HUES64 (cell line): Measurements from ENCODE around the gene TDG.
"Not testable (repeated sequence)": the region's sequence is repeated elsewhere in the genome, so short reads cannot be mapped to it uniquely, and the experiment has no call there.

ENCODE experiments used
- H3K27ac ChIP-seq: 2 replicates; pipeline ENCODE4 v1.7.0; 2013; ENCODE audit warnings: low read depth, low read length, inconsistent platforms
- H3K27me3 ChIP-seq: 2 replicates; pipeline ENCODE4 v1.6.1; 2013; ENCODE audit warnings: mild to moderate bottlenecking, low read length; ENCODE audit not compliant: insufficient read depth
- H3K36me3 ChIP-seq: 2 replicates; pipeline ENCODE4 v1.6.1; 2013; ENCODE audit warnings: mild to moderate bottlenecking, low read length; ENCODE audit not compliant: insufficient read depth
- H3K4me1 ChIP-seq: 2 replicates; pipeline ENCODE4 v1.6.1; 2013; ENCODE audit warnings: mild to moderate bottlenecking, low read length, moderate library complexity; ENCODE audit not compliant: insufficient read depth
- H3K4me3 ChIP-seq: 2 replicates; pipeline ENCODE4 v1.5.1; 2013; ENCODE audit warnings: mild to moderate bottlenecking, low read length, moderate library complexity
- H3K9ac ChIP-seq: 2 replicates; pipeline ENCODE4 v1.6.1; 2013; ENCODE audit warnings: mild to moderate bottlenecking, low read depth, low read length
- H3K9me3 ChIP-seq: 2 replicates; pipeline ENCODE4 v1.6.1; 2013; ENCODE audit warnings: low read depth, low read length; ENCODE audit not compliant: insufficient read depth
- WGBS: fragments of 150-250, 120-280 bp; methylation state at CpG from one replicate; pipeline ENCODE4 v1.1.7; 2013; ENCODE audit warnings: missing lambda C conversion rate; 5-methylcytosine and 5-hydroxymethylcytosine counted together

The TDG gene

DNA sequence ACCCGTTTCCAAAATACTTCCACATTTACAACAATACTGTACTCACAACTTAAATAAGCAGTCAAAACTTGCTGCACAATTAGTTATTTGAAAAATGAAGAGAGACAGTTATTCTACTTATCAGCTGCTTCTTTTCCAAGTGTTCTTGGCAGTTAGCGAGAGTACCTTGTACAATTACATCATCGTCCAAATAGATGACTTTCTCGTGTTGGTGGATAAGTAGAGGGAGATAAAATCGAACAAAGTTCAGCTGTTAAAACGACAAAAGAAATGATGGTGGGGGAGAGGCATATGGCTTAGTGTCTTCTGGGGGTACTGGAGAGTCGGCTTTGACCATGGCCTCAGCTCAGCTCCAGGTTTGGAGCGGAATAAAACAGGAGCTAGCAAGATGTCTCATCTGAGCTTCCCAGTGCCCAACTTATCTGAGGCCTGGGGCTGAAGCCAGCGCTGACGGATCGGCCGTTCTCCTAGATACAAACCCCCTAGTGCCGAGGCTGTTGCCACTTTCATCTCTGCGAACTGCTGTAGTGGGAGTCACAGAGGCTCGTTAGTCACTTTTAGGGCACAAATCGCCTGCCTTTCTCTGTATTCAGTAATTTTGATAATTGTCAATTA lies 31.7 kb downstream of the TDG start:
- no peak overlapping the region for H3K4me3 ChIP-seq
- WGBS, result 93% methylated on average over 16 of the region's 16 CpGs
- H3K27ac ChIP-seq, result no peak overlapping the region
- H3K9ac ChIP-seq, result no peak overlapping the region
- H3K4me1 ChIP-seq, result no peaks in the 10 kb centered on the region
- no peaks in the 10 kb centered on the region for H3K9me3 ChIP-seq
- no peaks in the 10 kb centered on the region for H3K27me3 ChIP-seq
- H3K36me3 ChIP-seq, result no peaks in the 10 kb centered on the region

DNA sequence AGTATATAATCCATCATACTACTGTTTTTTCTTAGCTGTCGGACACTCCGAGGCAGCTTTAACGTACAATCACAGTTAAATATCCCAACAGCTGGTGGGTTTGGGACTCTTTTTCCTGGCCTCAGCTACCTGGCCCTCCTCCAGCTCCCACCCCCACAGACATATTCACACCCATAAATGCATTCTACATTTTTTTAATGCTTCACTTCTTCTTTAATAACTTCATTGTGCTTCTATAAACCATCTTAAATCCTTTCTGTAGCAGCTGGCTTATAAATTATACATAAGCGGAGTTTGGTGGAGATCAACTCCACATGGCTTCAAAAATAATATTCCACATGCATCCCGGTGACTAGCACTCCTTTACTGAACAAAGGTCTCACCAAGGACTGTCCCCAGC lies 33.3 kb downstream of the TDG start:
- H3K4me1 ChIP-seq, result no peaks in the 10 kb centered on the region
- H3K4me3 ChIP-seq, result no peak overlapping the region
- H3K36me3 ChIP-seq, result no peaks in the 10 kb centered on the region
- 94% methylated on average over 5 of the region's 5 CpGs for WGBS
- H3K9me3 ChIP-seq, result no peaks in the 10 kb centered on the region
- H3K9ac ChIP-seq, result no peak overlapping the region
- H3K27me3 ChIP-seq, result no peaks in the 10 kb centered on the region
- no peak overlapping the region for H3K27ac ChIP-seq

DNA sequence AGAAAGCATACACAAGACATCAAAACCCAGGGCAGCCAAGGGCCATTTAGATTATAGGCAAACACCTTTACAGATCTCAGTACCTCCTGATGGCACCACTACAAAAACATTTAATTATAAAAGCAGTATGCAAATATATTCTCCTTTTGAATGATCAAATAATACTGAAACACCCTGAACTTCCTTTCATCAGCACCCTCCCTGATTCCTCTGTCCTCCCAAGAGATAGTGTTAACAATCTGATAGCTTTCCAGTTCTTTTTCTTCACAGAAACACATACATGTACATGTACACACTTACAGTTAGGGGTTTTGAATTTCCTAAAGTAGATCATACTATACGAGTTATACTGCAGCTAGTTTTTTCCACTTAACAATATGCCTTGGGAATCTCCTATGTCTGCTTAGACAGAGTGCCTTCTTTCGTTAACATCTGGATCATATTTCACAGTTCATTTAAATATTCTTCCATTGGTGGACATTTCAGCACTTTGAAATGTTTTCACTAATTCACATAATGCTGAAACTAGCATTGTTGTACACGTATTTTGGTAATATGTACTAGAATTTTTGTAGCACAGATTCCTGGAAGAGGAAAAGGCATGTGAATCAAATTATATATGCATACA lies 35.2 kb downstream of the TDG start:
- H3K9ac ChIP-seq, result no peak overlapping the region
- WGBS, result 93% methylated on average over 3 of the region's 3 CpGs

DNA sequence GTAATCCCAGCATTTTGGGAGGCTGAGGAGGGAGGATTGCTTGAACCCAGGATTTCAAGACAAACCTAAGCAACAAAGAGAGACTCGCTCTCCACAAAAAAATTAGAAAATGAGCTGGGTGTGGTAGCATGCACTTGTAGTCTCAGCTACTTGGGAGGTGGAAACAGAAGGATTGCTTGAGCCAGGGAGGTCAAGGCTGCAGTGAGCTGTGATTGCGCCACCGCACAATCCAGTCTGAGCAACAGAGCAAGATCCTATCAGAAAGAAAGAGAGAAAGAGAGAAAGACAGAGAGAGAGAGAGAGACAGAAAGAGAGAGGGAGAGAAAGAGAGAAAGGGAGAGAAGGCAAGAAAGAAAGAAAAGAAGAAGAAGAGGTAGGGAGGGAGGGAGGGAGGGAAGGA lies 37.0 kb downstream of the TDG start:
- Histone ChIP-seq H3K9ac (no peak overlapping the region), H3K36me3 (no peaks in the 10 kb centered on the region), H3K9me3 (no peaks in the 10 kb centered on the region), H3K27ac (no peak overlapping the region), H3K4me1 (no peaks in the 10 kb centered on the region), H3K4me3 (no peak overlapping the region), H3K27me3 (no peaks in the 10 kb centered on the region)
- 96% methylated on average over 3 of the region's 3 CpGs for WGBS

More for the DNA sequence above, 35.2 kb downstream of the TDG start:
- Histone ChIP-seq H3K27me3 (no peaks in the 10 kb centered on the region), H3K36me3 (no peaks in the 10 kb centered on the region), H3K9me3 (no peaks in the 10 kb centered on the region), H3K4me1 (no peaks in the 10 kb centered on the region), H3K27ac (no peak overlapping the region), H3K4me3 (no peak overlapping the region)

DNA sequence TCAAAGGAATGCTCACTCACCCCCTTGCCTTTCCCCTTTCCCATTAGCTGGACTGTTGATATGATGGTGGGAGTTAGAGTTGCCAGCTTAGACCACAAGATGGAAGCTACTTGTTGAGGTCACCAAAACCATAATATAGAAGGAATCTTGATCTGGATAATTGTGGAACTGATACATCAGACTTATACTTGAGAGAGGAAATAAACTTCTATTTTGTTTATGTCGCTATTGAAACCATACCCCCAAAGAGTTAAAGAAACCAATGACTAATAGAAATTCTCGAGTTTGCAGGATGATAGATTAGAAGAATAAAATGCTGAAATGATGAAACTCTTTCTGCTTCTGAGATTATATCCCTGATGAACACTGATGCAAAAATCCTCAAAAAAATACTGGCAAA lies 37.9 kb downstream of the TDG start:
- H3K4me3 ChIP-seq, result no peak overlapping the region
- no peaks in the 10 kb centered on the region for H3K27me3 ChIP-seq
- H3K9ac ChIP-seq, result no peak overlapping the region
- no peaks in the 10 kb centered on the region for H3K9me3 ChIP-seq
- WGBS, result no CpG with 5 or more reads among the region's 2 CpGs
- no peaks in the 10 kb centered on the region for H3K36me3 ChIP-seq
- no peaks in the 10 kb centered on the region for H3K4me1 ChIP-seq
- no peak overlapping the region for H3K27ac ChIP-seq

DNA sequence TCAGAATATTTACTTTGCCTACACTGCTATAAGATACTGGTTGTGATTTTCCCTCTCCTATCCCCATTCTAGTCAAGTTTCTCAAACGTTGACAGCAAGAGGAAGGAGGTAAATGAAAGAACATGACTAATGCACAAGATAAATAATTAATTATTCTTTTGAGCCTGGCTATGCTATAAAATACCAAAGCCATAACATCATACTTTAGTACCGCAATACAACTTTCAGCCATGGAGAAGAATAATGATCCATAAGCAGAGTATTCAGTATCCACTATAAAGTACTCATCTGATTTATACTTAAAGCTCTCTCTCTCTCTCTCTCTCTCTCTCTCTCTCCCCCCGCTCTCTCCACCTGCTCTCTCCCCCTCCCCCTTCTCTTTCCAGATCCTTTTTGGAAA lies 41.3 kb downstream of the TDG start:
- WGBS, result 84% methylated on average over 2 of the region's 3 CpGs
- no peak overlapping the region for H3K27ac ChIP-seq
- no peaks in the 10 kb centered on the region for H3K27me3 ChIP-seq
- H3K36me3 ChIP-seq, result no peaks in the 10 kb centered on the region
- no peak overlapping the region for H3K9ac ChIP-seq
- H3K9me3 ChIP-seq, result no peaks in the 10 kb centered on the region
- H3K4me1 ChIP-seq, result no peaks in the 10 kb centered on the region
- no peak overlapping the region for H3K4me3 ChIP-seq

DNA sequence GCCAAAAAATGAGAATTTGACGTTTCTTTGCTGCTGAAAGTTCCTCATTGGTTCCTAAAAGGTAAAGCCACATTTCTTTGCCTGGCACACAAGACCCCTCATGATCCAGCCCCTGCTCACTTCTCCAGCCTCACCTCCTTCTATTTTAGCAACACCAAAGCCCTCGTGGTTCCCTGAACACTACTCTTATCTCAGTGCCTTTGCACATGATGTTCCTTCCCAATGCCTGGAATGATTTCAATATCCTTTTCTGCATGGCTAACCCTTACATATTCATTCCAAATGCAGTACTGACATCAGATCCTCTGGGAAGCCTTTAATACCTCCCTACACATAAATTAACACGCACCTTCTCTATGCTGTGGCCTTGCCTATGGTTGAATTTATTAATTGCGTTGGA lies 44.4 kb downstream of the TDG start:
- H3K27ac ChIP-seq, result no peak overlapping the region
- 88% methylated on average over 3 of the region's 4 CpGs for WGBS
- no peaks in the 10 kb centered on the region for H3K4me1 ChIP-seq
- no peaks in the 10 kb centered on the region for H3K27me3 ChIP-seq
- H3K36me3 ChIP-seq, result no peaks in the 10 kb centered on the region
- no peak overlapping the region for H3K9ac ChIP-seq
- no peaks in the 10 kb centered on the region for H3K9me3 ChIP-seq
- no peak overlapping the region for H3K4me3 ChIP-seq

DNA sequence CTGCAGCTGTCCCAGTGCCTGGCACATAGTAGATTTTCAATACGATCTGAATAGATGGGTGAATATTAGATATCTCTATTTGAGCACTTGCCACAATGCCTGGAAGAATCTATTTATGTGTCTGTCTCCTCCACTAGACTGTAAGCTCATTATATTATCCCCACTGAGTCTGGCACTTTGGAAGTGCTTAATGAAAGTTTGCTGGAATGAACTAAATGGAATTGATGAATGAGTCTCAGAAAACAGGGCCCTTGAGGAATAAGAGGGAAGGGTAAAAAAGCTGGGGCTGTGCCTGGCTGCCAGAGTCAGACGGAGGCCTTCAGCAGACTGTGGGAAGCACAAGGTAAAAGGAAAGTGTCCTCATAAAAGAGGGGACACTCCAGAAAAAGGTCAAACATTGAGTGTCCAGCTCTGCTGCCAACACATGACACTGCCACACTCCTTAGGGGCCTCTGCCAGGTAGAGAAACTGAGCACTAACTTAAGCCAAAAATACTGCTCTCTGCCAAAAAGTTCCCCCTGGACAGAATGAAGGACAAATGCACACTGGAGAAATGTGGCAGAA lies 45.0 kb downstream of the TDG start:
- WGBS, result 95% methylated on average over 2 of the region's 2 CpGs
- Histone ChIP-seq H3K4me1 (no peaks in the 10 kb centered on the region), H3K4me3 (no peak overlapping the region), H3K9ac (no peak overlapping the region), H3K27me3 (no peaks in the 10 kb centered on the region), H3K27ac (no peak overlapping the region), H3K9me3 (no peaks in the 10 kb centered on the region), H3K36me3 (no peaks in the 10 kb centered on the region)

DNA sequence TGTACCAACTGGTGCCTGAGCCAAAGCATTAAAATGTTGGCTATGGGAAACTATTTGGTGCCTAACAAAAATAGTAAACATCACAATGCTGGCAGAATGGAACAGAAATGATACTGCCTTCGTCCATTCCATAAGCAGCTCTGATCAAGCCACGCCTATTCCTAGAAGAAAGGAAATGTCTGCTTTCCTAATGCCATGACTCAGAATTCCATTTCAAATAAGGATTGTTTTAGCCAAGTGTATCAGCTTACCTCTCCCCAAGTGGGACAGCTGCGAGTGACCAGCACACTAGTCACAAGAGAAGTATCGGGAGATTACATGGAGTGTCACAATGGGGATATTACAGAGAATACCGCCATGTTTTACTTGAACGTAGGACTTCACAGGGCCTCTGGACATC lies 45.6 kb downstream of the TDG start:
- no peak overlapping the region for H3K27ac ChIP-seq
- 74% methylated on average over 6 of the region's 6 CpGs for WGBS

DNA sequence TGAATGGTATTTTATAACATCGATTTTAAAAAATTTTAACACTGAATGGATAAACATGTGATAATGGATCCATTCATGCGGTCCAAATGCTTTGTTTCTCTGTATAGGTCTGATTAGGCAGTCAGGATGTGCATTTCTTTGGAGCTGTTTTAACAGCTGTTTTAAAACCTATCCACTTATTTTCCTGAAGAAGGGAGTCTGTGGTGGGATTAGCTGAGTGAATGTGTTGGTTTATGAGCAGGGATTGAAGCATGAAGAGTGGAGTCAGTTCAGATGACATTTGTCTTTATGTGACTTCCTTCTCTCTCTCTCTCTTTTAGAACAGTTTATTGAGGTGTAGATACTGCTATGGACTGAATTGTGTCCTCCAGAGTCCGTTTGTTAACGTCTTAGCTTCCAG lies 46.7 kb downstream of the TDG start:
- no peaks in the 10 kb centered on the region for H3K36me3 ChIP-seq
- no peak overlapping the region for H3K4me3 ChIP-seq
- H3K4me1 ChIP-seq, result no peaks in the 10 kb centered on the region
- H3K27me3 ChIP-seq, result no peaks in the 10 kb centered on the region
- WGBS, result 74% methylated on average over 4 of the region's 4 CpGs
- no peak overlapping the region for H3K27ac ChIP-seq
- no peaks in the 10 kb centered on the region for H3K9me3 ChIP-seq
- no peak overlapping the region for H3K9ac ChIP-seq

More for the DNA sequence above, 45.6 kb downstream of the TDG start:
- no peaks in the 10 kb centered on the region for H3K27me3 ChIP-seq
- H3K36me3 ChIP-seq, result no peaks in the 10 kb centered on the region
- H3K4me1 ChIP-seq, result no peaks in the 10 kb centered on the region
- no peak overlapping the region for H3K9ac ChIP-seq
- no peak overlapping the region for H3K4me3 ChIP-seq
- no peaks in the 10 kb centered on the region for H3K9me3 ChIP-seq

DNA sequence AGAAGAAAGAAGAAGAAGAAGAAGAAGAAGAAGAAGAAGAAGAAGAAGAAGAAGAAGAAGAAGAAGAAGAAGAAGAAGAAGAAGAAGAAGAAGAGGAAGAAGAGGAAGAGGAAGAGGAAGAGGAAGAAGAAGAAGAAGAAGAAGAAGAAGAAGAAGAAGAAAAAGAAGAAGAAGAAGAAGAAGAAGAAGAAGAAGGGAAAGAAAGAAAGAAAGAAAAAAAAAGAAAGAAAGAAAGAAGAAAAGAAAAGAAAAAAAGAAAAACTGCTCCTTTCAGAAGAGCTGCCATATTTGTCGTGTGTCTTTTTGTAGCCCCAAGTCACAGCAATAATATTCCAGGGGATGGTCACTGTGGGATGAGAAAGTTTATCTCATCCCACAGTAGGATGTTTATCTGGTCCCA lies 56.2 kb downstream of the TDG start:
- H3K4me3 ChIP-seq, H3K27ac ChIP-seq, H3K9me3 ChIP-seq, H3K27me3 ChIP-seq, H3K36me3 ChIP-seq, H3K4me1 ChIP-seq, H3K9ac ChIP-seq: not testable (repeated sequence)
- WGBS, result 100% methylated on average over 1 of the region's 1 CpG
